ENCODE results near the gene GHDC.
"Not testable (repeated sequence)": the region's sequence is repeated elsewhere in the genome, so short reads cannot be mapped to it uniquely, and the experiment has no call there.

- TF ChIP-seq CTCF (optimal IDR thresholded peaks at IDR 0.05 in 1 of 3, IDR thresholded peaks at IDR 0.05 in 1 of 3, conservative IDR thresholded peaks at IDR 0.05 in 1 of 3; ENCODE audit: extremely low read depth in 1 of 3, insufficient read depth in 2 of 3, low read length in 3 of 3); EZH2 (IDR thresholded peaks at IDR 0.05; ENCODE audit: low read length): not testable (repeated sequence)
Measured at GRCh38 chr17:42211921-42212341, 17.6 kb upstream of the GHDC start.
